IgD-negative memory B cell (primary cell): ENCODE data around the gene CYTH4. TPM values are rescaled to one million over a fixed set of nuclear protein-coding genes. Genes with fewer than 3 reads are reported as not detected.
A peak's percentile ranks its signal among the peaks of the same experiment; 100 is the strongest.

Experiments
- H3K27ac Mint-ChIP-seq, 3 donors: one replicate each; pipeline ENCODE4 v1.8.0; 2020 to 2022; ENCODE audit warnings: mild to moderate bottlenecking in 3 of 3, mixed read lengths in 3 of 3, moderate library complexity in 1 of 3
- H3K27me3 Mint-ChIP-seq: one replicate; pipeline ENCODE4 v1.8.0; 2021; ENCODE audit warnings: mixed read lengths
- H3K36me3 Mint-ChIP-seq: one replicate; pipeline ENCODE4 v1.8.0; 2020; ENCODE audit warnings: mild to moderate bottlenecking, mixed read lengths
- H3K4me1 Mint-ChIP-seq, 3 donors: one replicate each; pipeline ENCODE4 v1.8.0; 2020 to 2022; ENCODE audit warnings: mixed read lengths in 3 of 3, mild to moderate bottlenecking in 1 of 3
- H3K4me3 Mint-ChIP-seq, 4 donors: one replicate each; pipeline ENCODE4 v1.8.0; 2020 to 2022; ENCODE audit warnings: mild to moderate bottlenecking in 4 of 4, mixed read lengths in 4 of 4, moderate library complexity in 3 of 4
- H3K9me3 Mint-ChIP-seq, 3 donors: one replicate each; pipeline ENCODE4 v1.8.0; 2020 to 2021; ENCODE audit warnings: mixed read lengths in 3 of 3, mild to moderate bottlenecking in 1 of 3
- polyA plus RNA-seq: library from polyadenylated mRNA; unstranded; fragments of 300-500 nt; fragmentation: Illumina TruSeq; gene quantifications from one replicate; pipeline ENCODE4 v1.2.3, GENCODE V29; 2021

The CYTH4 gene
- polyA plus RNA-seq, 1 donor from 2014 or later = 70.8 TPM

GRCh38 chr22:37301144-37301830 is 19.0 kb downstream of the CYTH4 start:
- Mint-ChIP-seq H3K4me3 (peak overlapping the region in 1 of 4 donors; percentile 48), H3K27ac (peak overlapping the region in 2 of 3 donors; percentile 67 to 79), H3K9me3 (no peaks in the 10 kb centered on the region), H3K36me3 (peaks cover 11% of the 10 kb centered on the region), H3K27me3 (no peaks in the 10 kb centered on the region), H3K4me1 (peaks cover 6 to 30% (median 23%) of the 10 kb centered on the region in 3 donors)

- Mint-ChIP-seq H3K9me3 (no peaks in the 10 kb centered on the region), H3K27me3 (no peaks in the 10 kb centered on the region), H3K4me1 (peaks cover 18 to 46% (median 35%) of the 10 kb centered on the region in 3 donors), H3K36me3 (peaks cover 11% of the 10 kb centered on the region), H3K4me3 (peak overlapping the region in 1 of 4 donors; percentile 15), H3K27ac (peak overlapping the region in 2 of 3 donors; percentile 78 to 92)
These were observed 20.6 kb downstream of the CYTH4 start for GRCh38 chr22:37302674-37303555.

- Mint-ChIP-seq H3K36me3 (peaks cover 7% of the 10 kb centered on the region), H3K27ac (peak overlapping the region in 2 of 3 donors; percentile 53 to 78), H3K4me3 (no peak overlapping the region), H3K4me1 (peaks cover 18 to 56% (median 38%) of the 10 kb centered on the region in 3 donors), H3K9me3 (no peaks in the 10 kb centered on the region), H3K27me3 (no peaks in the 10 kb centered on the region)
These were observed 21.5 kb downstream of the CYTH4 start for GRCh38 chr22:37303821-37304274.

GRCh38 chr22:37304595-37305343 is 22.5 kb downstream of the CYTH4 start:
- H3K9me3 Mint-ChIP-seq = no peaks in the 10 kb centered on the region
- H3K36me3 Mint-ChIP-seq = peaks cover 7% of the 10 kb centered on the region

GRCh38 chr22:37305887-37306286 is 23.6 kb downstream of the CYTH4 start:
- H3K9me3 Mint-ChIP-seq = no peaks in the 10 kb centered on the region
- no peaks in the 10 kb centered on the region for H3K27me3 Mint-ChIP-seq
- H3K4me3 Mint-ChIP-seq = peak overlapping the region in 1 of 4 donors; percentile 38
- H3K27ac Mint-ChIP-seq = peak overlapping the region; percentile 42 to 95 (median 84)
- H3K4me1 Mint-ChIP-seq = peaks cover 22 to 68% (median 45%) of the 10 kb centered on the region in 3 donors
- H3K36me3 Mint-ChIP-seq = peaks cover 7% of the 10 kb centered on the region

More at GRCh38 chr22:37304595-37305343, 22.5 kb downstream of the CYTH4 start:
- no peaks in the 10 kb centered on the region for H3K27me3 Mint-ChIP-seq
- no peak overlapping the region for H3K4me3 Mint-ChIP-seq
- peak overlapping the region; percentile 42 to 95 (median 84) for H3K27ac Mint-ChIP-seq
- peaks cover 22 to 65% (median 43%) of the 10 kb centered on the region in 3 donors for H3K4me1 Mint-ChIP-seq

GRCh38 chr22:37306494-37306829 is 24.2 kb downstream of the CYTH4 start:
- Mint-ChIP-seq H3K27ac (peak overlapping the region; percentile 42 to 96 (median 73)), H3K4me3 (peak overlapping the region in 3 of 4 donors; percentile 65 to 90 (median 85)), H3K4me1 (peaks cover 22 to 69% (median 42%) of the 10 kb centered on the region in 3 donors), H3K27me3 (no peaks in the 10 kb centered on the region), H3K9me3 (no peaks in the 10 kb centered on the region), H3K36me3 (peaks cover 2% of the 10 kb centered on the region)

GRCh38 chr22:37308385-37309200 is 26.3 kb downstream of the CYTH4 start:
- no peaks in the 10 kb centered on the region for H3K9me3 Mint-ChIP-seq
- no peaks in the 10 kb centered on the region for H3K27me3 Mint-ChIP-seq
- H3K4me1 Mint-ChIP-seq = peaks cover 27 to 66% (median 42%) of the 10 kb centered on the region in 3 donors
- peak overlapping the region in 3 of 4 donors; percentile 30 to 93 (median 79) for H3K4me3 Mint-ChIP-seq
- H3K36me3 Mint-ChIP-seq = no peaks in the 10 kb centered on the region
- H3K27ac Mint-ChIP-seq = peak overlapping the region; percentile 42 to 96 (median 83)

GRCh38 chr22:37309211-37310074 is 27.1 kb downstream of the CYTH4 start:
- Mint-ChIP-seq H3K36me3 (no peaks in the 10 kb centered on the region), H3K4me1 (peaks cover 32 to 67% (median 45%) of the 10 kb centered on the region in 3 donors), H3K9me3 (no peaks in the 10 kb centered on the region), H3K4me3 (peak overlapping the region in 3 of 4 donors; percentile 30 to 93 (median 79)), H3K27me3 (no peaks in the 10 kb centered on the region), H3K27ac (peak overlapping the region; percentile 55 to 95 (median 86))

- H3K27ac Mint-ChIP-seq = peak overlapping the region; percentile 55 to 95 (median 86)
- no peaks in the 10 kb centered on the region for H3K27me3 Mint-ChIP-seq
- H3K36me3 Mint-ChIP-seq = no peaks in the 10 kb centered on the region
- H3K4me1 Mint-ChIP-seq = peaks cover 39 to 70% (median 48%) of the 10 kb centered on the region in 3 donors
- H3K9me3 Mint-ChIP-seq = no peaks in the 10 kb centered on the region
- H3K4me3 Mint-ChIP-seq = peak overlapping the region; percentile 30 to 79 (median 39)
These were observed 27.8 kb downstream of the CYTH4 start for GRCh38 chr22:37310075-37310606.

GRCh38 chr22:37310815-37311595 is 28.7 kb downstream of the CYTH4 start:
- H3K27me3 Mint-ChIP-seq = no peaks in the 10 kb centered on the region
- H3K27ac Mint-ChIP-seq = peak overlapping the region in 1 of 3 donors; percentile 71
- peak overlapping the region in 1 of 4 donors; percentile 41 for H3K4me3 Mint-ChIP-seq
- H3K36me3 Mint-ChIP-seq = no peaks in the 10 kb centered on the region
- peaks cover 39 to 62% (median 45%) of the 10 kb centered on the region in 3 donors for H3K4me1 Mint-ChIP-seq
- no peaks in the 10 kb centered on the region for H3K9me3 Mint-ChIP-seq

- Mint-ChIP-seq H3K9me3 (no peaks in the 10 kb centered on the region), H3K27ac (peak overlapping the region in 1 of 3 donors; percentile 63), H3K4me3 (peak overlapping the region in 1 of 4 donors; percentile 37), H3K36me3 (no peaks in the 10 kb centered on the region), H3K4me1 (peaks cover 35 to 56% (median 45%) of the 10 kb centered on the region in 3 donors), H3K27me3 (no peaks in the 10 kb centered on the region)
These were observed 29.5 kb downstream of the CYTH4 start for GRCh38 chr22:37311761-37312312.
